Stimulated activated CD4-positive, alpha-beta T cell treated with anti-CD3 and anti-CD28 coated beads, Interleukin-12 subunit alpha, Interleukin-12 subunit beta, amount 100 ng/mL, for 4 hours (primary cell): ENCODE results near the gene LRRFIP1.

Experiments
- DNase-seq: peaks from one replicate; pipeline ENCODE4 v3.0.0-alpha.2; 2020

Gene LRRFIP1

DNA sequence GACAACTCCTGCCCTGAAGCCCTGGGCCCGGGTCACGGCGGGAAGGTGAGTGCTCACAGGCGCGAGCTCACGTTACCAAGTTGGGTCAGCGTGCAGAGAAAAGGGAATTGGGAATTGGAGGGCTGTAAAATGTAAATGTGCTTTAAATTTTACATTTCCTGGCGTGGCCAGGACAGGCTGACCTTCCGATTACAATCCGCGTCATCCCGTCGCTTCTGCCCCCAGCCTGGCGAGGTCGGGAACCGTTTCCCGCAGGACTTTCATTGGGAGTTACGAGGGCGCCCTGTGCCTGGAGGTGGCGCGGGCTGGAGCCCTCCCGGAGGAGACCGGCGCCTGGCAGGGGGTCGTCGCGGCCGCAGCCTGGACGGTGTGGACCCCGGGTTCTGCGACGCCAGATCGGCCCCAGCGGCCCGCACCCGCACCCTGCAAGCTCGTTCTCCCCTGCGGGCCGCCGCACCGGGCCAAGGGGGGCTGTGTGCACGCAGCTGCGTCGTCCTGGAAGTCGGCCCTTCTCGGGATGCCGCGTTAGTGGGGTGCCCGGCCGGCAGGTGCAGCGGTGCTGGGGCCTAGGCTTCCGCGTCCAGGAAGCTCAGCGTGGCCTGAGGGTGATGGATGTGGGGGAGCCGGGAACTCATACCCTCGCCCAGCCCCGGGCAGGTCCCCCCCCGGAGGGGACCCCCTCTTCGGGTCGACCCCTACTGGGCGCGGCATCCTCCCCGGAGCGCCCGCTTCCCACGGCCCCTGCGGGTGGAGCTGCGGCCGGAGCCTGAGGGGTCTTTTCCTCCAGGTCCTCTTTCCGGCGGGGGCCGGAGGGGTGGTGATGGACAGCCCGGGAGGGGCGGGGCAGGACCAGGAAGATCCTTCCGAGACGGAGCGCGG lies 63.9 kb downstream of the LRRFIP1 start:
- DNase-seq, result peak; percentile 36

DNA sequence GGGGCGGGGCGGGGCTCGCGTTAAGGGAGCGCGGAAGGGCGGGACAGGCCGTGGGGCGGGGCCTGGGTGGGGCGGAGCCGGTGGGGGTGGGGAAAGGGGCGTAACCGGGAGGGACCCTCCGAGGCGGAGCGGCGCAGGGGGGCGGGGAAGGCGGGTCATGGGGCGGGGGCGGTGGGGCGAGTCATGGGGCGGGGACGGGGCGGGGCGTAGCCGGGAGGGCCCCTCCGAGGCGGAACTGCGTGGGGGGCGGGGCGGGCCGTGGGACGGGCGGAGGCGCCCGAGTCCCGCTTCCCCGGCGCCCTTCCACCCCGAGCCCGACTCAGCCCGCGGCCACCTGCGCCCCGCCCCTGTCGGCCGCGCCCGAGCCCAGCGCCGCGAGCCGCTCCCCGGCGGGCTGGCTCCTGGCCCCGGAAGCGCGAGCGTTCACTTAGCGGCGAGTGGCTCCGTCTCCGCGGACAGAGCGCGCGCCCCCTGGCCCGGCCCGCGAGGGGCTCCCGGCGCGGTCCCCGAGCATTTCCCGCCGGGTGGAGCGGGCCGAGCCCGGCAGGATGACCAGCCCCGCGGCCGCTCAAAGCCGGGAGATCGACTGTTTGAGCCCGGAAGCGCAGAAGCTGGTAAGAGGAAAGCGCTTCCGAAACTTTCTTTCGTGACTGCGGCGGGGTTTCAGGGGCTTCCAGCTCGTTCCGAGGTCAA lies 64.7 kb downstream of the LRRFIP1 start:
- DNase-seq, result peak; percentile 98

DNA sequence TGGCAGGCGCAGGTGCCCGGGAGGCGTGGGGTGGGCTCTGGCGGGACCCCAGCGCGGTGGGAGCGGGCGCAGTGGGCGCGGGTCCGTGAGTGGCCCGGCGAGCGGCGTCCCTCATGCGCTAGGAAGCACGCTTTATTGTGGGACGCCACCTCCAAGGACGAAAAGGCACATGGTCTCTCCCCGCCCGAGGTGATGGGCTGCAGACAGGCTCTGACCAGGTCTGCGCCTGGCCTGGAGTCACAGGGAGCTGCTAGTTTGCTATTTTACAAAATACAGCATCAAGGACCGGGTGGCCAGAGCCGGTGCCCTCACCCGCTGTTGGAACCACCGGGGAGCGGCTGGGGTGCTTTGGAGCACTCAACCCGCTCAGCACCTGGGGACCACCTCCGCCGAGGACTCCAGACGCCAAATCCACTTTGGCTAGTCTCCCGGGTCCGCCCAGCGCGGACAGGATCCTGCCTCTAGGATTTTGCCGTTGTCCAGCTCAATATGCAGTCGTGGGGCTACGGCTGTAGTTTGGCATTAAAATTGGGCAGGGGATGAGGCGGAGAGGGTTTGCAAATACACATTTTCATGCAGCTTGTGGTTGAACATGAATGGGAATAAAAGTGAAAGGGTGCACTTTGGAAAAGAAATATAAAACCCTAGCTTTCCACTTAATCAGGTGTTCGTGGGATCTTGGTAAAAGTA lies 65.4 kb downstream of the LRRFIP1 start:
- DNase-seq, result peak; percentile 34

DNA sequence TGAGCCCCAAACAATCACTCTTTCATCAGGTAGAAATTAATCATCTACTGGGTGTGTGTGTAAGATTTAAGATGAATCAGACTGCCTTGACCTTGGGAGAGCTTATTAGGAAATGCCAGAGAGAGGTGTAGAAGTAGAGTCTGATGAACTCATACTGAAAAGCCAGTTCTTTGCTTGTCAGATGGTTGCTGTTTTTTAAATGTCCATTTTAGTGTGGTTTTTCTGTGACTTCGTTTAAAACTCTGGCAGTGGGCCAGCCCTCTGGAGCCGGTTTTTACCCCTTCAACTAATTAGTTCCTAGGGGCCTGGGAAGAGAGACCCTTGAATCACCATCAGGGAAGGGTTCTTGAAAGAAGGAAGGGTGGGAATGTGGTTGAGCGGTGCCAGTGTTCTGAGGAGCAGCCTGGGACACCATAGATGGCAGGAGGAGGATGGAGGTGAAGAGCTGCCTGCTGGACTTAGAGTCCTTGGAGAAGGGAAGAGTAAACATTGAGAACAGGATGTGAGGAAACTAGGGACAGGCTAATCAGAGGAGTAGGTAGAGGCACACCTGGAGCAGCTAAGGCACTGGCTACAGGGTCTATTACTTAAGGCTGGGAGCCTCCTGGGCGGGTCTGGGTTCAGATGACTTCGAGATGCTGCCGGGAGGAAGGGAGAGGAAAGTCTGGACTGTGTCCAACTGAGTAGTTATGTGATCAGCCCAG lies 66.1 kb downstream of the LRRFIP1 start:
- no peak for DNase-seq

DNA sequence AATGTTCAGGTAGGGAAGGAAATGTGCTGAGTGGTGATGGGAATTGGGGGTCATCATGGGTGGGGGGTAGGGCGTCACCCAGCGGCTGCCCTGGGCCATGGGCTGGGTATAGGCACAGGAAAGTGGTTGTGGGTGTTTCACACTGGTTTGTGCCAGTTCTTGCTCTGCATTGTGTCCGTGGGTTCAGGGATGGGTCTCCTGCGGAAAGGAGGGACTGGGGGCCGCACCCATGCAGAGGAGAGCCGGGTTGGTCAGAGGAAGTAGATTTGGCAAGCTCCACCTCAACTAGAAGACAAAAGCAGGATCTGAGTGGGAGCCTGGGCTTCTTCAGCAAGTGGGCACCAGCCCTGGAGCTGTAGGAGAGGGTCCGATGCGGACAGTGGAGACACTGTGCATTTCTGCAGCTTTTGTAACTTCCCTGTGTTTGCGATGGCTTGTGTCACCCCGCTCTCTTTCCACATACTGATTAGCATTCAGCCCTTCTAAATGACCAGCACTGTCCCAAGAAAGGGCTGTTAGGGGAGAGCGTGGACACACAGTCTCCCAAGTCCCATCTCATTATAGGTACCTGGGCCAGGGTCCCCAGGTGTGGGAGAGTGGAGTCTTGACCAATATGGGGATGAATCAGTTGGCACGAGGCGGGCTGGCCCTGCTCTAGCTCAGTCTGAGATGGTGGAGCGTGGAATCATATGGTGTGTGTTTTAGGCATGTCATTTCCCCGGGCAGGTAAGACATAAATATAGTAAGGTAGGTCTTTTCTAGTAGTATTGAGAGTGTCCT lies 67.2 kb downstream of the LRRFIP1 start:
- DNase-seq, result no peak

DNA sequence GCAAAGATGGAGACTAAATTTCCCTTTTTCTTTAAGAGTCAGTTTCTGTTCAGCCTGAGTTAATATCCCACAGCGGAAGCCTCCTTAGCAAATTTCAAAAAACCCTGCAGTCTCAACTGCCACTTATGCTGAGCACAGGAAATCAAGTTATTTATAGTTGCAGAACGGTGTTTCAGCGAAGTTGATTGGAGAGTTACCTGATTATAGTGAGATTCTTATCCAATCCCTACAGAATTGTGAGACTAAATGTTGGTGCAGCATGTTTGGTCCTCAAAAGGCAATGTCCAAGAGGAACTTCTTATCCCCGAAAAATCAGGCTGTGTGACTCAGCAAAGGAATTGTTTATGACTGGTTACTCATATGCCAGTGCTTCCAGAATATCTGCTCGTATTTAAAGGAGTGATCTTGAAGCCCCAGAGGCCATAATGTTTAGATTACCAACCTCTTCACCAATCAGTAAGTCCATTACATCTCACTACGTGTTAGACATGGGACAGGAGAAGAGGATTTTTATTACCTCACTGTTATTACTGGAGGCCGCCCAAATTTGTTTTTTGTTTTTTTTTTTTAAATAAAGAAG lies 67.9 kb downstream of the LRRFIP1 start:
- no peak for DNase-seq

DNA sequence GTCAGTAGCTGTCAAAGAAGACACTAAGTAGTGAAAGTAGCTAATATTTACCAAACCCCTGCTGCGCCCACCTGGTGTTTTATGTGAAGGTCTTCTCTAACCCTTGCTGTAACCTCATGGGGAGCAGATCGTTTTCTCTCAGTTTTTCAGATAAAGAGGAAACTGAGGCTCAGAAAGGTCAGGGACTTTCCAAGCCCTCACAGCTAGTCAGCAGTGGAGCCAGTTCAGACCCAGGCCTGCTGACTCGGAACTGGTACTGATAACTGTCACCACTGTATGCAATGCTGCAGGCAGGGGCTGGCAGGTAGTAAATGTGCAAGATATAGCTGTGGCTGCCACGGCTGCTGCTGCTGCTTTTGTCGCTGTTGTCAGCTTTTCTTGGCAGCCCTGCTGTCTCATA lies 69.1 kb downstream of the LRRFIP1 start:
- DNase-seq, result no peak

DNA sequence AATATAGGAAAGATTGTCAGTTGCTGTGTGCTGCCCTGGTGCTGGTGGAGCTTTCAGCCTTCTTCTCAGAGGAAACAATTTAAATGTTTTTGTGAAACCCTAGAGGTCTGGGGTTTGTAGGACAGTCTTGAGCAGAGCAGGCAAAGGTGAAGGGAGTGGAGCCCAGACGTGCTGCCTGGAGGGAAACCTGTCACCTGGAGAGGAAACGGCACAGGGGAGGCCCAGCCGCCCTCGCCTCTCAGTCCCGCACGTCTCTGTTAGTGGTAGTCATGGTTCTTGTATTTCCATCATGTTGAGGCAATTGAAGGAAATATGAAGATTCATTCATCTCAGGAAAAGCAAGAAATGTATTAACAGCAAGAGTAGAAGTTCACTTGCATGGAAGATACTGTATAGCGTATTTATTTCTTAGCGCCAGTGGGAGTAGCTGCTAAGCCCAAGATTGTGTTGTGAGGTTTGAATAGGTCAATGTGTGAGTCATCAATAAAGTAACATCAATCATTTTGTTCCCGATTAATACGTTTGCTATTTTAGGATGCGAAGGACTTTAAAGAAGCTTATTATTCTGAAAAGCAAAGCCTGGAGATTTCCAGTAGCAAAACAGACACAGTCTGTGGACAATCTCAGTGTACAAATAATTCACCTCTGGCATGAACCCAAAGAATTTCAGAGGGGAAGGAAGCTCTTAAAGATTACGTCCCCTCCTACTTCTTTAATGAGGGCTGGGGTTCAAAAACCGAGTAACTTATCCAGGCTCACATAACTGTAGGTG lies 70.4 kb downstream of the LRRFIP1 start:
- no peak for DNase-seq

DNA sequence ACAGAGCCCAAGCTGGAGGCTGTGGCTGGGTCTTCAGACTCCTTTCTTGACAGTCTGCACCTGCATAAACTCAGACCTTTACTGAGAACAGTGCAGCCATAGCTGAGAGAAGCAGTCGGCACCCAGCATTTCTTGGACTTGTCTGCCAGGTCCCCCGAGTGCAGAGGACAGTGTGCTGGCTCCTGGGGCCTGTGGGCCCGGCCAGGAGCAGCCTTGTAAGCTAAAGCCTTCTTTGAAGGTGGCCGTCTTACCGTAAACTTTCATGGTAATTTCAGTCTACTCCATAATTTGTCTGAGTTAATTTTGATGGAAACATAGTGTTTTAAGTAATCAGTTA lies 70.9 kb downstream of the LRRFIP1 start:
- DNase-seq, result no peak

DNA sequence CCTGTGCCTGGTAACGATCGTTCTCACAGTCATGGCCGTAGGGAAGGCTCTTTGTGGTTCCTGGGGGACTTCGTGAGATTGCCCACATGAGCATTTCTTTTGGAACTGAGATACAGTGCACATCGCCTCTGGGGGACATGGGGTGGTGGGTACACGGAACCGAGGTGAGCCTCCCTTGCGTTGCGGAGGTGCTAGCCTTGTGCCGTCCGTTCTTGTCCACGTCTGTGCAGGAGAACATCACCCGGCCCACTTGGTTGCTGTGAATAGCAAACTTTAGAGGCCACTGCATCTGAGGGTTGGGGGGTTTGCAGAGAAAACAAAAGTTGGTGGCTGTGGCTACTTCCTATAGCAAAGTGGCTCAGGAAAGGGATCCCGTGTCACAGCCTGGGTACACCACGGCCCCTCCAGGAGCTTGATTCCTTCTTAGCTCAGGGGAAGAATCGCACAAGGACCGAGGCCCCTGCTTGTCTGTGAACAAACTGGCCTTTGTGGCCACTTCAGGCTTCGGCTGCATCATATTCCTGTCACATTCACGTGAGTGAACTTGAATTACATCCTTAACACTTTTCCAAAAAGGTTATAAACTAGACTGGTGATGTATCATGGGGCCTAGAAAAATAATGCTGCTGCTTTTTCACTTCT lies 72.6 kb downstream of the LRRFIP1 start:
- DNase-seq, result no peak

DNA sequence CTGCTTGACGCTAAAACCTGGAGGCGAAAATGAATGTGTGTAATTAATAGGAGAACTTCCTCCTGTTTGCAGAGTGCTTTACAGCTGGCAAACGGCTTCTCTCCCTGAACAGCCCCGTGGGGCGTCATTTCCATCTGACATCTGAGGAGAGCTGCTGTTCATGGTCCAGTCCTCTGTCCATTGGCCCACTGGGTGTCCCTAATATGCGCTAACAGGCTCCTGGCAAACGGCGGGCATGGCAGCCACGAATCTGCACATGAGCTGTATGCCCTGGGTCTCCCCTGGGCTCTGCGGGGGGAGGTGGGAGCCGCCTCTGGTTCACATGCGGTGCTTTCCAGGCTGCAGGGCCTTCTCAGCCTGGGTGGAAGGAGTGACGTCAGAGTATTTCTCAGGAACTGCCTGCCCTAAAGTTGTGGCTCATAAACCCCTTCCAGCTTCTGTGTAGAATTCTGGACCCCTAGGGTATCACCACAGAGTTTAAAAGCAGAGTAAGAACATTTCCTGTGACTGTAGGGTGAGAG lies 73.2 kb downstream of the LRRFIP1 start:
- peak; percentile 70 for DNase-seq

DNA sequence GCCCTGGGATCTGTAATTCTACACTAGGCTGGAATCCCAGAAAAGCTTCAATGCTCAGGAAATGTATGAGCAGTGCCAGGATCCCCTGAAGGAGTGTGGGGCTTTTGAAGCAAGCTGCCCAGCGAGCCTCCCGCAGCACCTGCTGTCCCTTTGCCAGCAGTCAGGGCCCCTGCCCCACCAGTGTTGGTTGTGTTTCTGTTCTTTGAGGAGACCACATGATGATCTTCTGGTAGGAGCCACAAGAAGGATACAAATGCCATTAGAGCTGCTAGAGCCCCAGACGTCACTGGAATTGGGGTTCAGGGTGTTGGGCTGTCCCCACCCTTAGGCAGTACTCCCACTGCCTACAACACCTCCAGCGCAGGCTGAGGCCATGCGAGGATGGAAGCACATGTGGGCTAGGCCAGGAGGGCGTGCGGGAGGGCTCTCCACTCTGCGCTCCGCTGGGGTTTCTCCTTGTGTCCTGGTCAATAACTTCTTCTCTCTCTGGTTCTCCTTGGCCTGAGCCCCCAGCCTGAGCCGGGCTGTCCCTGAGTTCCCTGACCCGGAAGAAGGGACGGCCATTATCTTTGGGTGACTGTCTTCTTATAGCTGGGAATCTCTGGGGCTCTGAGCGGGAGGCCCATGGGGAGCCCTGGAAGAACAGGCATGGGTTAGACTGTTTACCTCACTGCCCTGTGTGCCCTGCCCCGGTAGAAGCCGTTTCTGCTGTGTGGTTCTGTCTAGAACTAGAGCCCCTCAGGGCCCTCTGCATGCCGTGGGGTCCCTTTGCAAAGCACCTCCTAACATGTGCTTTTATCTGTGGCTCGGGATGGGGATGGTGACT lies 73.9 kb downstream of the LRRFIP1 start:
- DNase-seq, result no peak

DNA sequence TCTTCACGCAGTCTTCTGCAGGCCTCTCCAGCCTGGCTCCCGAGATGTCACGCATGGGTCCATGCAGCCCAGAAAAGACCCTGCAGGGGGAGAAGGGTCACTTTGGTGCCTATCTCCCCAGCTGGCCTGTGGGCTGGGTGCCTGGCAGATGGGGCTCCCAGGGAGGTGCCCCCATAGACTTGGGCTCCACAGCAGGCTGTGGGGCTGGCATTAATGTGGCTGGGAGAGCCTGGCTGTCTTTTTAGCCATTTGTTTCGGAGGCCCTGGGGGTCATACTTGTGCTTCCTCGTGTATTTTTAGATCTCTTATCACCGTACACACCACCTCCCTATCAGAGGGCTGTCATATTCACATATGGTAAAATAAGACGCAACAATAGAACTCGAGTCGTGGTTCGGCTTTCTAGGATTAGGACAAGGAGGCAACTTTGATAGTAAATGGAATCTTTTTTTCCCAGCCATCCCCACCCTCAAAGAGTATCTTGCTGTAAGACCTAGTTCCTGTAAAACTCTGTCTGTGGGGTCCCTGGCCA lies 74.5 kb downstream of the LRRFIP1 start:
- no peak for DNase-seq

DNA sequence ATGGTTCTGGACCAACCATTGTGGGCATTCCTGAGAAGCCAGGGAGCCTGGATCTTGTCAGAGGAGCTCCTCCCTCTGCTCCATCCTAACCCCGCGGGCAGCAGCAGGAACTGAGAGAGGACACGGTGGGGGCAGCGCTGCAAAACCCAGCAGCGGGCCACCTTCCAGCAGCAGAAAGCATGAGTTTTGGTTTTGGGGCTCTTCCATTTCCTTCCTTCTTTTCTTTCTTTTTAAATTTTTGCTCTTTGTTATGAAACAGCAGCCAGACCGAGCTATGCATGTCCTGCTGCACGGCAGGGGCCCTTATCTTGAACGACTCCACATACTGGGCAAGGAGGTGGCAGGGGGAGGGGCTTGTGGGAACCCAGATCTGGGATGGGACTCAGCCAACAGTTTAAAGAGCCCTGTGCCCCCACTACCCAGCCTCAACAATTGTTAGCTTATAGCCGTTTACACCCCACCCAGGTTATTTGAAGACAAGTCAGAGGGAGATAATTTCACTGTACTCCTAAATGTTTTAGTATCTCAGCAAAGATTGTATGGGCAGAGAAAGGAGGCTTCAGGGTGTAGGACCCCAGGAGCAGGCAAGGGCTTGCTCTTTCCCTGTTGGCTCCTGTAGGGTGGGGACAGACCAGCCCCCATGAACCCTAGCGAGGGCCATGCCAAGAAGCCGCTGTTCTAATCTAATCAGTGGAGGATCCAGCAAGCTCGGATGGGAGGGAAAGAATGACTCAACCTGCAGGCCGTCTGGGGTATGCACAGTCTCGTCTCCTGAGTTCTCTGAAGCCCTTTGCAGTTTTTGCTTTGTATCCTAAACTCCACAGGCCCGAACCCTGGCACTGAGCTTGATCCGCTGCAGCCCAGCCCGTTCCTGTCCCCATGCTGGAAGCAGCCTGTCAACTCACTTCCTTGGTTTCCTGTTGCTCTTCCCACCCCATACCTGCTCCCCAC lies 75.3 kb downstream of the LRRFIP1 start:
- no peak for DNase-seq

DNA sequence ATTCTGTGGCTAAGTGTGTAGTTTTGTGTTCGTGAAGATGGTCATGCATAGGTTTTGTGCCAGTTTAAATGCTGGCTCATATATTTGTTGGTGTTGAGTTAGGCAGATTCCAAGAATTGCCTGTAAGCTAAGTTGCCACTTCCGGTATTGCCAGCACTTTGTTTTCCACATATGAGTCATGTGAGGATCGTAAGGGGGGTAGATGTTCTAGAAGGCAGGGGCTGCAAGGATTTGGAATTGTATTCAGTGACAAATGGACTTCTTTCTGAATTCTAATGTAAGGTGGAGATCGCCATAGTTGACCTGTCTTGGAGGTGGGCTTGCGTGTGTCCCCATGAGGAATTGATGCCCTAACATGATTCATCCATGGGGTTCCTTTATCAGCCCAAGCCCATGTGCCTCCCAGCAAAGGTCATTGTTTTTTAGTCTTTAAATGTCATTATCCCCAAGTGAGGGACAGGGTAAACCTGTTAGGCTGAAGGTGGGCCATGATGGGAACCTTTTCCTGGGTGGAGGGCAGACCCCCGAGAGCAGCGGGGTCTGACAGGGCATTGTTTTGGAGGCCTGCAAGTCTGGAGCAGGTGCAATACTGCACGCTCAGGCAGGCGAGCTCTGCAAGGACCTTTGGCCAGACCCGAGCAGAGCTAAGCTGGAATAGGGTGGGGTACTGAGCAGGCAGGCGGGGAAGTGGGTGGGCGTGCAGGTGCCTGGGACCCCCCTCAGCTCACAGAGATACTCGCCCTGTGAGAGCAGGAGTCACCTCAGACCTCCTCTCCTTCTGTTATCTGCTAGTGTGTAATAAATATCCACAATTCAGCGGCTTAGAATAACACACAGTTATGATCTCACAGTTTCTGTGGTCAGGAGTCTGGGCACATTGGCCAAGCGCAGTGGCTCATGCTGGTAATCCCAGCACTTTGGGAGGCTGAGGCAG lies 77.4 kb downstream of the LRRFIP1 start:
- DNase-seq, result no peak

DNA sequence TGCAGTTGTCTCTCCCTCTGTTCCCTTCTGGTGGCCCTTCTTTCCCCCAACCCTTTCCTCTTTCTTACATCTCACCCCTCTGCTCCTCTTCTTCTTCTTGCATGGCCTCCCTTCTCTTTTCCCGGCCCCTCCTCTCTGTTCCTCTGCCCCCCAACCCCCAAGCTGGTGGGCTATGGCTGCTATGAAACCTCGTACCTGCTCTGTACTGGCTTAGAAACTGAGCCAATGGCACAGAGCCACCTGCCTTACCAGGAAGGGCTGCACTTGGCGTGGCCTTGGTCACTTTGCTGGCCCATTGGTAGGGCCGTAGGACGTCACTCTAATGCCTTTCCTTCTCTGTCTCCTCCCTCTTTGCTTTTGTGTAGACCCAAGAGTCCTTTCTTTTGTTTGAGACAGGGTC lies 78.9 kb downstream of the LRRFIP1 start:
- DNase-seq, result no peak

DNA sequence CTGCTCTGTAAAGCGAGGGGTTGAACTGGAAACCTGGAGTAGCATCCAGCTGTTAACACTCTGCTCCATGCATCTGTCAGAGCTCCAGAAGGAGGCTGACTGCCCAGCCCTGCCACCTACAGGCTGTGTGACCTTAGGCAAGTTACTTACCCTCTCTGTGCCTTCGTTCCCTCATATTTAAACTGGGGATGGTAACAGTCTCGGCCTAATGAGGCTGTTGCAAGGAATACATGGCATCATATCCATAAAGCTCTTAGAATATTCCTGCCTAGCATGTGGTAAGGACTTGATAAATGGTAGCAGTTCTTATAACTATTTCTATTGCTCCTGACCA lies 80.6 kb downstream of the LRRFIP1 start:
- DNase-seq, result no peak
